Measurements from ENCODE around the gene GNB1.

The GNB1 gene

DNA sequence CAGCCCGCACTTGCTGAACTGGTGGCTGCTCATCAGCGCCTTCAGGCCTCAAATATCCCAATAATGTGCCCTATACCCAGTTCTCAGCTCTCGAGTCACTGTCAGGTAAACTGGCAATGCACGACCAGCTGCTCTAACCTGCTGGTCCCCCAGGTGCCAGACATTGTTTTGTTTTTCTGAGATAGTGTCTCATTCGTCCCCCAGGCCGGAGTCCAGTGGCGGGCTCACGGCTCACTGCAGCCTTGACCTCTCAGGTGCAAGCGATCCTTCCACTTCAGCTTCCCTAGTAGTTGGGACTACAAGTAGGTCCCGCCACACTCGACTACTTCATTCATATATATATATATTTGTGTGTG lies 111.6 kb downstream of the GNB1 start:
- Histone ChIP-seq H3K79me2 (ENCODE audit: insufficient read depth, low read length) (peaks cover 38% of the 10 kb centered on the region), H3K4me1 (ENCODE audit: insufficient read depth, low read length) (peaks cover 58% of the 10 kb centered on the region), H3K4me3 (ENCODE audit: low read depth in 1 of 2, low read length in 2 of 2) (peak overlapping the region in 1 of 2 experiments; percentile 99; a peak in 2 of 4 replicates), H2AFZ (ENCODE audit: low read depth, low read length) (peak overlapping the region; percentile 96), H3K9ac (ENCODE audit: low read depth, low read length) (peak overlapping the region; percentile 99), H3K9me3 (ENCODE audit: insufficient read depth, low read length, severe bottlenecking) (no peaks in the 10 kb centered on the region), H3K4me2 (ENCODE audit: insufficient read depth, low read length) (peak overlapping the region; percentile 92), H3K36me3 (ENCODE audit: insufficient read depth, low read length) (peaks cover 15% of the 10 kb centered on the region), H3K27me3 (ENCODE audit: insufficient read depth, low read length, poor library complexity) (no peaks in the 10 kb centered on the region), H4K20me1 (ENCODE audit: insufficient read depth, low read length) (peaks cover 30% of the 10 kb centered on the region), H3K27ac (ENCODE audit: low read length) (peak overlapping the region; percentile 1; the same call in 1 of the 2 replicates)
- no peak for ATAC-seq (ENCODE audit: insufficient read depth, low read depth)
- DNase-seq, result no peak
- TF ChIP-seq, protein P1, sequence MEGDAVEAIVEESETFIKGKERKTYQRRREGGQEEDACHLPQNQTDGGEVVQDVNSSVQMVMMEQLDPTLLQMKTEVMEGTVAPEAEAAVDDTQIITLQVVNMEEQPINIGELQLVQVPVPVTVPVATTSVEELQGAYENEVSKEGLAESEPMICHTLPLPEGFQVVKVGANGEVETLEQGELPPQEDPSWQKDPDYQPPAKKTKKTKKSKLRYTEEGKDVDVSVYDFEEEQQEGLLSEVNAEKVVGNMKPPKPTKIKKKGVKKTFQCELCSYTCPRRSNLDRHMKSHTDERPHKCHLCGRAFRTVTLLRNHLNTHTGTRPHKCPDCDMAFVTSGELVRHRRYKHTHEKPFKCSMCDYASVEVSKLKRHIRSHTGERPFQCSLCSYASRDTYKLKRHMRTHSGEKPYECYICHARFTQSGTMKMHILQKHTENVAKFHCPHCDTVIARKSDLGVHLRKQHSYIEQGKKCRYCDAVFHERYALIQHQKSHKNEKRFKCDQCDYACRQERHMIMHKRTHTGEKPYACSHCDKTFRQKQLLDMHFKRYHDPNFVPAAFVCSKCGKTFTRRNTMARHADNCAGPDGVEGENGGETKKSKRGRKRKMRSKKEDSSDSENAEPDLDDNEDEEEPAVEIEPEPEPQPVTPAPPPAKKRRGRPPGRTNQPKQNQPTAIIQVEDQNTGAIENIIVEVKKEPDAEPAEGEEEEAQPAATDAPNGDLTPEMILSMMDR (IDR thresholded peaks at IDR 0.05; ENCODE audit: borderline replicate concordance, extremely low read depth, low read length, poor library complexity, severe bottlenecking), result no peak
- no peak for TF ChIP-seq EZH2 (IDR thresholded peaks at IDR 0.05; ENCODE audit: borderline replicate concordance, low read depth, low read length, severe bottlenecking)

DNA sequence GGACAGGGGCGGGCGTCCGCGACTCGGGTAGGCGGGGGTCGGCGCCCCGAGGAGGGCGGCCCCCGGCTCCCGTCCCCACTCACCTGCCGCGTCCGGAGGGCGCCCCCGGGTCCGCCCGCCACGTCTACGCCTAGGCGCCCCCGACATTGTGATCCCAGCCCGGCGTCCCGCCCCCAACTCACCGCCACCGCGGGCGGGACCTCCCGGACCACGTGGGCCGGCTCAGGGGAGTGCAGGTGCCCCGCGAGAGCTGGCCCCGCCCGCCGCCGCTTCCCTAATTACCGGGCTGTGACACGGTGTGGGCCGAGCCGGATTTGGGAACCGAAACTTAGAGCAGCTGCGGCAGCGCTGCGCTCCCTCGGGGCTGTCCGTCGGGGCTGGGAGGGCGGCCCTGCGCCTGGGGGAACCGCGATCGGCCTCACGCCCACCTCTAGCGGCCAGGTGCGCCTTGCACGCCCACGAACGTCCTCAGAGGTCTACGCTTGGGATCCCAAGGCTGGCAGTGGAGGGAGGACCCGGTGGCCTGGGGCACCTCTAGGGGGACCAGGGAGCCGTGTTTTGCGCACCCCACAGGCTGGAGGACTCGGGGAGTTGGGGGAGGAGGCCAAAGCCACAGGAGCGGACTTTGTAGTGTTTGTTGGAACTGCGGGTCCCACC lies 112.1 kb downstream of the GNB1 start:
- peak; percentile 70 for ATAC-seq (ENCODE audit: insufficient read depth, low read depth)
- no peaks in the 10 kb centered on the region for H3K27me3 ChIP-seq (ENCODE audit: insufficient read depth, low read length, poor library complexity)
- H3K27ac ChIP-seq (ENCODE audit: low read length), result peak overlapping the region; percentile 1; the same call in 1 of the 2 replicates

DNA sequence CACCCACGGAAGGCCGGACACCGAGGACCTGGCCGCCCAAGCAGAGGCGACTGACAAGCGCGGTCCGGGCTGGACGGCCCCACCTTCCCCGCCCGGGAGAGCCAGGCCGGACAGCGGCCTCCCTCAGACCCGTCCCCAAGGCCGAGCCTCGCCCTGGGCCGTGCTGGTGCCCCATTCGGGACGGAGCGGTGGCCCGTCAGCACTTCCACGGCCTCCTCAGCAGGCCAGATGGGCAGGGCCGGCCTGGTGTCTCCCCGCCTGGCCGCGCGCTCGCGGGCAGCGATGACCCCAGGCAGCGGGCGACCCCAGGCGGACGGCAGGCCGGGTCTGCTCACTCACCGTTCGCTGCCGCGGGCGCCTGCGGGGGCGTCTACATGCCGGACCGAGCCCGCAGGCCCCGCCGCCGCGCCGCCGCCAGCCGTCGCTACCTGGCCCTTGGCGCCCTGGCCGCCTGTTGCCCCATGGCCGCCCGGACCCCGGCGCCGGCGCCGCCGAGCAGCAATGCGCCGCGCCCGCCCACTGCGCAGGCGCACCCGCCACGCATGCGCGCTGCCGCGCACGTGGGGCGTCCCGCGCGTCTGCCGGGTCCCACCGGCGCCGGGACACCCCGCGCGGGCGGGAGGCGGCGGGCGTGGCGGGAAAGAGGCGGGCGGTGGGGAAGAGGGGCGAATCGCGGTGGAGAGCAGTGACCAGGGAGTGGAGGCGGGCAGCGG lies 112.8 kb downstream of the GNB1 start, which contains the start of gene NADK:
Gene NADK, minus strand, starts transcription at position 521 of the 713 bp plus-strand sequence. CDS start 13,064 bp downstream, outside the sequence.
- Histone ChIP-seq H2AFZ (ENCODE audit: low read depth, low read length) (peak within 1 kb of the TSS; percentile 96), H4K20me1 (ENCODE audit: insufficient read depth, low read length) (peaks cover 27% of the 10 kb centered on the region), H3K4me2 (ENCODE audit: insufficient read depth, low read length) (peak within 1 kb of the TSS; percentile 92), H3K27ac (ENCODE audit: low read length) (peak within 1 kb of the TSS; percentile 86), H3K4me3 (ENCODE audit: low read depth in 1 of 2, low read length in 2 of 2) (peak within 1 kb of the TSS; percentile 99), H3K9me3 (ENCODE audit: insufficient read depth, low read length, severe bottlenecking) (no peaks in the 10 kb centered on the region), H3K4me1 (ENCODE audit: insufficient read depth, low read length) (peaks cover 58% of the 10 kb centered on the region), H3K9ac (ENCODE audit: low read depth, low read length) (peak within 1 kb of the TSS; percentile 99), H3K36me3 (ENCODE audit: insufficient read depth, low read length) (peaks cover 12% of the 10 kb centered on the region), H3K79me2 (ENCODE audit: insufficient read depth, low read length) (peaks cover 49% of the 10 kb centered on the region), H3K27me3 (ENCODE audit: insufficient read depth, low read length, poor library complexity) (no peaks in the 10 kb centered on the region)
- ATAC-seq (ENCODE audit: insufficient read depth, low read depth) (peak; percentile 55), DNase-seq (peak; percentile 71)
- TF ChIP-seq EZH2 (IDR thresholded peaks at IDR 0.05; ENCODE audit: borderline replicate concordance, low read depth, low read length, severe bottlenecking), result no peak
- TF ChIP-seq, protein P1 (IDR thresholded peaks at IDR 0.05; ENCODE audit: borderline replicate concordance, extremely low read depth, low read length, poor library complexity, severe bottlenecking), result peak; percentile 17

More for the DNA sequence above, 112.1 kb downstream of the GNB1 start:
- Histone ChIP-seq H4K20me1 (ENCODE audit: insufficient read depth, low read length) (peaks cover 31% of the 10 kb centered on the region), H3K4me2 (ENCODE audit: insufficient read depth, low read length) (peak overlapping the region; percentile 92), H2AFZ (ENCODE audit: low read depth, low read length) (peak overlapping the region; percentile 96), H3K4me3 (ENCODE audit: low read depth in 1 of 2, low read length in 2 of 2) (peak overlapping the region; percentile 19 to 99; a peak in 3 of 4 replicates), H3K9ac (ENCODE audit: low read depth, low read length) (peak overlapping the region; percentile 99), H3K9me3 (ENCODE audit: insufficient read depth, low read length, severe bottlenecking) (no peaks in the 10 kb centered on the region), H3K79me2 (ENCODE audit: insufficient read depth, low read length) (peaks cover 43% of the 10 kb centered on the region), H3K4me1 (ENCODE audit: insufficient read depth, low read length) (peaks cover 58% of the 10 kb centered on the region), H3K36me3 (ENCODE audit: insufficient read depth, low read length) (peaks cover 16% of the 10 kb centered on the region)
- peak; percentile 80 for DNase-seq
- TF ChIP-seq EZH2 (IDR thresholded peaks at IDR 0.05; ENCODE audit: borderline replicate concordance, low read depth, low read length, severe bottlenecking), result no peak
- TF ChIP-seq, protein P1 (IDR thresholded peaks at IDR 0.05; ENCODE audit: borderline replicate concordance, extremely low read depth, low read length, poor library complexity, severe bottlenecking), result peak; percentile 48

Measured in DND-41 (cell line).